Spleen (tissue), 11 donors: Measurements from ENCODE around the gene OR56B4. TPM values are rescaled to one million over a fixed set of nuclear protein-coding genes. Genes with fewer than 3 reads are reported as not detected.

Experiments used
- DNase-seq: peaks from one replicate; pipeline ENCODE4 v3.0.0-alpha.2; 2020
- H3K27ac ChIP-seq, 8 donors: fragments of 200-600 bp; sonication (generic) in 7 of 8; 1 replicate in 4 of 8; 2 replicates in 4 of 8; pipeline versions ENCODE4 v1.5.0 to v1.8.0; 2016 to 2021; ENCODE audit warnings: inconsistent platforms in 4 of 8, mild to moderate bottlenecking in 4 of 8, moderate library complexity in 1 of 8
- H3K27me3 ChIP-seq, 7 donors: fragments of 200-600 bp; sonication (generic) in 6 of 7; replicated peaks in 1 of 7; 1 replicate in 4 of 7; 2 replicates in 3 of 7; pipeline versions ENCODE4 v1.5.0 to v1.8.0; 2016 to 2021; ENCODE audit warnings: inconsistent platforms in 3 of 7, mild to moderate bottlenecking in 1 of 7
- H3K36me3 ChIP-seq, 6 donors: fragments of 200-600 bp; sonication (generic) in 5 of 6; 1 replicate in 4 of 6; 2 replicates in 2 of 6; pipeline versions ENCODE4 v1.5.0 to v1.8.0; 2016 to 2021; ENCODE audit warnings: inconsistent platforms in 2 of 6
- H3K4me1 ChIP-seq, 6 donors: fragments of 200-600 bp; sonication (generic) in 5 of 6; 1 replicate in 3 of 6; 2 replicates in 3 of 6; pipeline versions ENCODE4 v1.5.0 to v1.8.0; 2016 to 2021; ENCODE audit warnings: inconsistent platforms in 3 of 6
- H3K4me3 ChIP-seq, 8 donors: fragments of 200-600 bp; sonication (generic) in 7 of 8; 1 replicate in 4 of 8; 2 replicates in 4 of 8; pipeline versions ENCODE4 v1.5.0 to v1.8.0; 2016 to 2021; ENCODE audit warnings: inconsistent platforms in 4 of 8, mild to moderate bottlenecking in 4 of 8, moderate library complexity in 2 of 8
- H3K9me3 ChIP-seq, 8 donors: fragments of 200-600 bp; sonication (generic) in 7 of 8; 1 replicate in 4 of 8; 2 replicates in 4 of 8; pipeline versions ENCODE4 v1.5.0 to v1.8.0; 2016 to 2021; ENCODE audit warnings: inconsistent platforms in 4 of 8
- POLR2A ChIP-seq, 3 donors: fragments of 450-650 bp; IDR thresholded peaks; one replicate each; pipeline ENCODE4 v1.5.1; 2017; ENCODE audit warnings: antibody characterized with exemption in 3 of 3, mild to moderate bottlenecking in 1 of 3
- POLR2AphosphoS5 ChIP-seq, 3 donors: sonication (generic); formaldehyde crosslinking; IDR thresholded peaks; one replicate each; pipeline ENCODE4 v1.5.1; 2017; ENCODE audit warnings: antibody characterized with exemption in 3 of 3
- WGBS, 5 donors: extraction: QIAGEN DNeasy Blood & Tissue Kit in 3 of 5; methylation state at CpG; one replicate each; pipeline versions ENCODE4 v1.1.5 to v1.1.7; 2013 to 2018; 5-methylcytosine and 5-hydroxymethylcytosine counted together
- intact Hi-C: fragments of 100-400 bp; cut with DNase I; formaldehyde crosslinking; loops from one replicate; pipeline ENCODE4 v1.15.0; 2023; ENCODE audit warnings: low total_unique reads
- polyA plus RNA-seq, 3 donors: library from polyadenylated mRNA; stranded (reverse); fragments of 200-250 nt; gene quantifications; one replicate each; pipeline ENCODE4 v1.2.1, GENCODE V29; 2013
- total RNA-seq, 7 donors: library from RNA; depleted of rRNA in 3 of 7; stranded (reverse); fragments of >200 nt in 3 of 7; fragmentation: NEBNext Ultra II Directional in 4 of 7; extraction: Animal tissue kit (Norgen Biotek cat#: 25700) in 4 of 7; gene quantifications; one replicate each; pipeline versions ENCODE4 v1.1.0 to v1.2.1, GENCODE V29; 2016 to 2021
- TF ChIP-seq, protein P1 (sequence below), 11 experiments: fragments of 200-600 bp in 7 of 11; fragments of 450-650 bp in 4 of 11; sonication (generic) in 4 of 11; IDR thresholded peaks in 8 of 11; conservative IDR thresholded peaks in 3 of 11; 1 replicate in 7 of 11; 2 replicates in 4 of 11; pipeline versions ENCODE4 v1.4.0 to v1.8.0; 2016 to 2021; ENCODE audit warnings: antibody characterized with exemption in 11 of 11, inconsistent platforms in 4 of 11, mild to moderate bottlenecking in 1 of 11
- donor health status: healthy with polysubstance abuse.
- donor health status: DM: no; HTN: no; CAD: no; lungs with moderate emphysema.
- donor health status: DM: no; HTN: no; CAD: no.
- donor health status: Bipolar disorder and iron deficiency.
- donor health status: healthy.
- donor health status: DM: no; HTN: no; CAD: no.
- donor health status: DM: yes; HTN: yes; CAD: no.

Gene OR56B4
- total and polyA plus RNA-seq, 10 donors: not detected

DNA sequence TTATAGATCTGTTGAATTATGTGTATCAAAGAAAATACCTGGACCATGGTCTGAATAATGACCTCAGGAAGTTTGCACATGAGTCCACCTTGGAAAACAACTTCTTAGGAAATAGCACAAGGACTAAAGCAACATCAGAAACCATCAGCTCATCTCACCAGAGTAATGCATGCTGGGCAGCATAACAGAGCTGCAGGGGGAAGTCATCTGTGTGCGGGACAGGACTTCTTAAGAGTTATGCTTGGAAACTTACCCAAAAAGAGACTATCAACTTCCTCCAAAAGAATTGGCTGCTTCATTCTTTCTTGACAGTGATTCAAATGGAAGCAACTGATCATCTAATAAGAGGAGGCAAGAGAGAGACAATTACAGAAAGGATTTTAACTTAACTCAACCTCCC is 2.5 kb downstream of the OR56B4 start:
- intact Hi-C loops: no loop called here
- no peak for DNase-seq
- TF ChIP-seq POLR2AphosphoS5 (IDR thresholded peaks at IDR 0.05) (no peak), POLR2A (IDR thresholded peaks at IDR 0.05) (no peak)
- TF ChIP-seq, protein P1, sequence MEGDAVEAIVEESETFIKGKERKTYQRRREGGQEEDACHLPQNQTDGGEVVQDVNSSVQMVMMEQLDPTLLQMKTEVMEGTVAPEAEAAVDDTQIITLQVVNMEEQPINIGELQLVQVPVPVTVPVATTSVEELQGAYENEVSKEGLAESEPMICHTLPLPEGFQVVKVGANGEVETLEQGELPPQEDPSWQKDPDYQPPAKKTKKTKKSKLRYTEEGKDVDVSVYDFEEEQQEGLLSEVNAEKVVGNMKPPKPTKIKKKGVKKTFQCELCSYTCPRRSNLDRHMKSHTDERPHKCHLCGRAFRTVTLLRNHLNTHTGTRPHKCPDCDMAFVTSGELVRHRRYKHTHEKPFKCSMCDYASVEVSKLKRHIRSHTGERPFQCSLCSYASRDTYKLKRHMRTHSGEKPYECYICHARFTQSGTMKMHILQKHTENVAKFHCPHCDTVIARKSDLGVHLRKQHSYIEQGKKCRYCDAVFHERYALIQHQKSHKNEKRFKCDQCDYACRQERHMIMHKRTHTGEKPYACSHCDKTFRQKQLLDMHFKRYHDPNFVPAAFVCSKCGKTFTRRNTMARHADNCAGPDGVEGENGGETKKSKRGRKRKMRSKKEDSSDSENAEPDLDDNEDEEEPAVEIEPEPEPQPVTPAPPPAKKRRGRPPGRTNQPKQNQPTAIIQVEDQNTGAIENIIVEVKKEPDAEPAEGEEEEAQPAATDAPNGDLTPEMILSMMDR (IDR thresholded peaks at IDR 0.05 in 8 of 11, conservative IDR thresholded peaks at IDR 0.05 in 3 of 11): no peak
- Histone ChIP-seq H3K27ac (no peak overlapping the region), H3K9me3 (peaks cover 0 to 4% (median 0%) of the 10 kb centered on the region in 8 donors), H3K4me1 (peaks cover 0 to 3% (median 0%) of the 10 kb centered on the region in 6 donors), H3K36me3 (no peaks in the 10 kb centered on the region), H3K27me3 (no peaks in the 10 kb centered on the region), H3K4me3 (no peak overlapping the region)
- WGBS, 5 donors: 17 to 38% (median 20%) methylated on average over 1 of the region's 1 CpG

DNA sequence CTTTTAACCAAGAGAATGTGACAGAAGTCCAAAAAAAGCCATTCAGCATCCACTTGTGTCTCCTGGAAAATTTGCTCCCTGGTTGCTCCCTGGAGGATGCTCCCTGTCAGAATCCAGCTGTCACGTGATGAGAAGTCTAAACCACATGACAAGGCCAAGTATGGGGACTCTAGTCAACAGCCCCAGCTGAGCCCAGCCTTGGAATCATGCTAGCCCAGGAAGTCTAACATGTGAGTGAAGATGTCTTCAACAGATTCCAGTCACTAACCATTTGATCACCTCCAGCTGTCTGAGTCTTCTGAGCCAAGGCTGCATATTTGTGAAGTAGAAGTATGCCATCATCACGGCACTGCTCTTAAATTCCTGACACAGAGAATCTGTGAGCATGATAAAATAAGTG is 4.2 kb downstream of the OR56B4 start:
- no peak for TF ChIP-seq POLR2A (IDR thresholded peaks at IDR 0.05)
- TF ChIP-seq POLR2AphosphoS5 (IDR thresholded peaks at IDR 0.05): no peak
- TF ChIP-seq, protein P1 (IDR thresholded peaks at IDR 0.05 in 8 of 11, conservative IDR thresholded peaks at IDR 0.05 in 3 of 11): no peak
- H3K27ac ChIP-seq: no peak overlapping the region
- no peak overlapping the region for H3K4me3 ChIP-seq
- peaks cover 0 to 3% (median 0%) of the 10 kb centered on the region in 6 donors for H3K4me1 ChIP-seq
- peaks cover 0 to 11% (median 0%) of the 10 kb centered on the region in 8 donors for H3K9me3 ChIP-seq
- 49 to 88% (median 68%) methylated on average over 2 of the region's 2 CpGs for WGBS, 5 donors
- H3K36me3 ChIP-seq: no peaks in the 10 kb centered on the region
- no peak for DNase-seq
- no peaks in the 10 kb centered on the region for H3K27me3 ChIP-seq
- intact Hi-C loops: no loop called here

DNA sequence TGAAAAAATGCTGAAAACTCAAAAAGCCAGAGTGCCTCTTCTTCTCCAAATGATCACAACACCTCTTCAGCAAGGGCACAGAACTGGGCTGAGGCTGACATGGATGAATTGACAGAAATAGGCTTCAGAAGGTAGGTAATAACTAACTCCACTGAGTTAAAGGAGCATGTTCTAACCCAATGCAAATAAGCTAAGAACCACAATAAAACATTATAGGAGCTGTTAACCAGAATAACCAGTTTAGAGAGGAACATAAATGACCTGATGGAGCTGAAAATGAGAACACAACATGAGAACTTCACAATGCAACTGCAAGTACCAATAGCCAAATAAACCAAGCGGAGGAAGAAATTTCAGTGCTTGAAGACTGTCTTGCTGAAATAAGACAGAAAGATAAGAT is 9.2 kb downstream of the OR56B4 start:
- no peak for DNase-seq
- Histone ChIP-seq H3K4me3 (no peak overlapping the region), H3K9me3 (peaks cover 0 to 31% (median 8%) of the 10 kb centered on the region in 8 donors), H3K27me3 (no peaks in the 10 kb centered on the region), H3K4me1 (no peaks in the 10 kb centered on the region), H3K36me3 (no peaks in the 10 kb centered on the region), H3K27ac (no peak overlapping the region)
- WGBS, 5 donors: 89 to 100% (median 97%) methylated on average over 1 of the region's 1 CpG
- no peak for TF ChIP-seq POLR2A (IDR thresholded peaks at IDR 0.05)
- TF ChIP-seq, protein P1 (IDR thresholded peaks at IDR 0.05 in 8 of 11, conservative IDR thresholded peaks at IDR 0.05 in 3 of 11): no peak
- TF ChIP-seq POLR2AphosphoS5 (IDR thresholded peaks at IDR 0.05): no peak
- intact Hi-C loops: no loop called here

DNA sequence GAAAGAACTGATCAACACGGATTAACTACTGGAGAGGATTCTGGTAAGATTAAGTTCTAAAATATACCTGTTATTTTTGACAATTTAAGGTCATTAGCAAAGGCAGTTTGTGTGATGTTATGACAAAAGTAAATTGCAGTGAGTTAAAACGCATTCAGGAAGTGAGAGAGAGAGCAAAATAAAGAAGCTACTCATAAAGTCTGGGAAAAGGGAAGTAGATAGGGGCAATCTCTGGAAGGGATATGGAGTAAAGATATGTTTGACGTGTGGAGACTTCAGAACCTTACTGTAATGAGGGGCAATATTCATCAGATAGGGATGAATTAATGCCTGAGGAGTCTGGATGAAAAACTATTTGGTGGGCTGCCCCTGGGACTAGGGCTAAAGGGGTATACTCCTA is 16.8 kb downstream of the OR56B4 start:
- 32 to 59% (median 41%) methylated on average over 3 of the region's 3 CpGs for WGBS, 5 donors
- no peaks in the 10 kb centered on the region for H3K27me3 ChIP-seq
- intact Hi-C loops: no loop called here

More for the DNA sequence above, 16.8 kb downstream of the OR56B4 start:
- DNase-seq: no peak
- Histone ChIP-seq H3K4me3 (no peak overlapping the region), H3K4me1 (peaks cover 0 to 11% (median 0%) of the 10 kb centered on the region in 6 donors), H3K36me3 (no peaks in the 10 kb centered on the region), H3K27ac (peak overlapping the region in 2 of 8 donors; percentile 13 to 42), H3K9me3 (peaks cover 0 to 6% (median 0%) of the 10 kb centered on the region in 8 donors)
- TF ChIP-seq POLR2A (IDR thresholded peaks at IDR 0.05) (no peak), POLR2AphosphoS5 (IDR thresholded peaks at IDR 0.05) (no peak)
- TF ChIP-seq, protein P1 (IDR thresholded peaks at IDR 0.05 in 8 of 11, conservative IDR thresholded peaks at IDR 0.05 in 3 of 11): no peak
